ENCODE results near the gene ATG16L1.

Gene ATG16L1

DNA sequence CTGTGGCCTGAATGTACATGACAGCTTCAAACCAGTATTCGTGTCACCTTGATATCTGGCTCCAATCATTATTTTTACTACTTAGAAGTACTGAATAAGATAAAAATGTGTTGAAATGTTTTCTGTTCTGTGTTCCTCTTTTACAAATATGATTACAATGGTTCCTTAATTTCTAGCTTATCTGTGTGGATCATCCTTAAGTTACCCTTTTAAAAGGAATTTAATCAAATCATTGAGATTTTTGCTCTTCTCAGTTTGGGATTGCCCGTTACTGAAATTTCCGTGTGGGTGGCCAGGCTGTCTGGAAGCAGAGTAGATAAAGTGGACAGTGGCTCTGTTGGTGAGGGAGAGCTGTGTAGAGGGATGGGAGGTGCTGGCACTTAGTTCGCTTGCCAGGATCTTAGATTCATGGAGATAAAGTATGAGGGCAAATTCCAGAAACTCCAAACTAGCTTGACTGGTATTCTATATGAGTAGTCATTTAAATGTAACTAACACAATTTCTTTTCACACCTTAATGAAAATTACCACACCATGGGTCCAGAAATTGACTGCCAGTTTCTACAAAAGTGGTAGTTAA lies 28.7 kb downstream of the ATG16L1 start:
- DNase-seq (ENCODE audit: low read depth): no peak

DNA sequence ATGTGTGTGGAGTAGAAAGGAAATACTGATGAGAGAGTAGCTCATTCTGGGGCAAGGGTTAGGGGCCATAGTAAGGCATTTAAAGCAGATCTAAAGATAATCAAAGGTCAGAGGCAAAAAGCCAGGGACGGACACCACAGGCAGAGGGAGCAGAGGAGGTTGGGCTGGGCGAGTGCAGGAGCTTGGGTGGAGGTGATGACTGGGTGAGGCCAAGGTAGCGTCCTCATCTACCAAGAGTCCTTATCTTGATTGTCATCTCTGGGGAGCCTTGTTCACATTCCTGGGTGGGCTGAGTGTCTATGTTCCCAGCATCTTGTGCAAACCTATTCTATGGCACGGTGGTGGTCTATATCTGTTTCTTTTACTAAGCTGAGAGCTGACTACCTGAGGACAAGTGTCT lies 30.1 kb downstream of the ATG16L1 start:
- no peak for DNase-seq (ENCODE audit: low read depth)
- H3K4me3 ChIP-seq (ENCODE audit: low read depth, low read length): no peak overlapping the region

More for the DNA sequence above, 28.7 kb downstream of the ATG16L1 start:
- no peak overlapping the region for H3K4me3 ChIP-seq (ENCODE audit: low read depth, low read length)

DNA sequence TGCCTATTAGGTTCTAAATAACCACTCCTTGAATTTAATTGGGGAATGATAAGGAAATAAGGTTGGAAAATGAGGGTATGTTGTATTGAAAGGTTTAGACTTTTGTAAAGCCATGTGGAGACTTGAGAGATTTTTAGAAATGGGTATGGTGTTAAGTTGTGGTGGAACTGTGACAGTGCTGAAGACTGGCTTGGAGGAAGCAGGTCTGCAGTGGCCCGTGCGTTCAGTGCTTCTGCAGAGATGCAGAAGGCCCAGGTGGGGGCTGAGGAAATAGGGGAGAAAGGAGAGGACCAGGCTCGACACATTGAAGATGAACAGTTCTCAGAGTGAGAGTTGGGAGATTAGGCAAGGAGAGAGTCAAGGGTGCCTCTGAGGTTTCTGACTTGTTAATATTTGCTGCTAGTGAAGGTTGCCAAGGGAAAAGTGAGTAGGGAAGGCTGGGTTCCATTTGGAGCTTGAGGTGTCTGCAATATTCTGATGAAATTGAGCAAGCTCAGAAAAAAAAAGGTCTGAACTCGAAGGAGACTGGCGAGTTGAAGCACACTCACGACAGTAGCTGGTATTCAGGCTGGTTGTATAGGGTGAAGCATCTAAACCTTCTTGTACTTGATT lies 30.6 kb downstream of the ATG16L1 start:
- DNase-seq (ENCODE audit: low read depth): no peak
- H3K4me3 ChIP-seq (ENCODE audit: low read depth, low read length): no peak overlapping the region

DNA sequence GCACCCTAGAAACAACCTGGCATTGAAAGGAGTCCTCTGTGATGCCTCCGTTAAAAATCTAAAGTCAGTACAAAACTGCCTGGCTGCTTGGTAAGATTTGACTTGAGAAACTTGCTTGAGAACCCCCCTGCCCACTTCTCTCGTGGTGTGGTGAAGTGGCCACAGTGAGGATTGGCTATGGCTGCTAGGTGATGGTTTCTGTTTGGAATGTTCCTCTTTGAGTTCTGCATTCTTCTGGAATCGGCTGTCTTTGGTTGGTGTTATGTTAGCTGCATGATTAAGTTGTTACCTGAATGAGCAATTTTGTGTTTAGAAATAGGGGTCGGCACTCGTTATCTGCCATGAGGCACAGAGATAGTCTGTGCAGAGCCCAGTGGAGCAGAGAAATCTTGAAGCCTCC lies 34.4 kb downstream of the ATG16L1 start:
- DNase-seq (ENCODE audit: low read depth): no peak
- H3K4me3 ChIP-seq (ENCODE audit: low read depth, low read length): no peak overlapping the region

DNA sequence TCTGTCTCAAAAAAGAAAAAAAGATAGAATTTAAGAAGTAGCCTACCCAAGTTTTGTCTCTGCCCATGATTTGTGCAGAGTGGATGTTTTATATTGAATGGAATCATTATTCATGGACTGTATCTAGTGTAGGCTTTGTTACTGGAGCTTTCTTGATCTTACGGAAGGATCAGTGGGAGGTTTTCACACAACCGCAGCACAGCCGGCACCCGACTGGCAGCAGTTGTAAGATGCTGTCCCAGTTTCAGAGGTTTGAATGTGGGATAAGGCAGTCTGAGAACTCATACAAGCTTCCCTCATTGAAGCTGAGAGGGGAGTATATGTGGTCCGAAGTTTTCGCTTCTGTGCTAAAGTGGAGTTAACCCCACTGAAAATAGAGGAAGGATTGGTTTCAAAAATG lies 36.4 kb downstream of the ATG16L1 start:
- no peak overlapping the region for H3K4me3 ChIP-seq (ENCODE audit: low read depth, low read length)
- no peak for DNase-seq (ENCODE audit: low read depth)

DNA sequence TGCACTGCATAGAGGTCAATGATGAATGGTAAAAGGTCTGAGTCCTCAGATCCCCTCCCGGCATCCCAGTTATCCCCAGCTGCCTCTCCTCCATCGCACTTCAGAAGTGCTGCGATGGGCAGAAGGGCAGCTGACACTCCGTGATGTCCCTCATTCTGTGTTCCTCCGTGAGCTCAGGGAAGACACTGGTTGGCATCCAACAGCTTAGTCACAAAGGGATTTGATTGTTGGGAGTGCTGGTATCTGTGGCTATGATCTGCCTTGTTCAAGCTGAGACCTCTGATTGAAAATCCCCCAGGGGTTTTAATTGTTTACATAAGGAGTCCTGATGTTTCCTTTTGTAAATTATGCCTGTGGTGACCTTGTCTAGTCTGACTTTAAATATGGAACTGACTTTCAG lies 37.2 kb downstream of the ATG16L1 start:
- no peak overlapping the region for H3K4me3 ChIP-seq (ENCODE audit: low read depth, low read length)
- DNase-seq (ENCODE audit: low read depth): no peak

DNA sequence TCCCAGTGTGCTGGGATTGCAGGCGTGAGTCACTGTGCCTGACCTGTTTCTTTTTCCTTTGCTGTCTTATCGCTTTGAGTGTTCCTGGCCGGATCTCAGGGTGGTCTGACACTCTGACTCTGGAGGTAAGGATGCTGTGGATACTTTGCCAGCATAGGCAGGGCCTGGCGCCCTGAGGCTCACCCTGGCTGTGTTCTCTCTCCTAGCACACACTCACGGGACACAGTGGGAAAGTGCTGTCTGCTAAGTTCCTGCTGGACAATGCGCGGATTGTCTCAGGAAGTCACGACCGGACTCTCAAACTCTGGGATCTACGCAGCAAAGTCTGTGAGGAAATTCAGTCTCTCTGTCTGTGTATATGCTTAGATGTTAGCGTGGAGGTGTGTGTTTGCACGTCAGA lies 38.2 kb downstream of the ATG16L1 start:
- no peak overlapping the region for H3K4me3 ChIP-seq (ENCODE audit: low read depth, low read length)
- no peak for DNase-seq (ENCODE audit: low read depth)

DNA sequence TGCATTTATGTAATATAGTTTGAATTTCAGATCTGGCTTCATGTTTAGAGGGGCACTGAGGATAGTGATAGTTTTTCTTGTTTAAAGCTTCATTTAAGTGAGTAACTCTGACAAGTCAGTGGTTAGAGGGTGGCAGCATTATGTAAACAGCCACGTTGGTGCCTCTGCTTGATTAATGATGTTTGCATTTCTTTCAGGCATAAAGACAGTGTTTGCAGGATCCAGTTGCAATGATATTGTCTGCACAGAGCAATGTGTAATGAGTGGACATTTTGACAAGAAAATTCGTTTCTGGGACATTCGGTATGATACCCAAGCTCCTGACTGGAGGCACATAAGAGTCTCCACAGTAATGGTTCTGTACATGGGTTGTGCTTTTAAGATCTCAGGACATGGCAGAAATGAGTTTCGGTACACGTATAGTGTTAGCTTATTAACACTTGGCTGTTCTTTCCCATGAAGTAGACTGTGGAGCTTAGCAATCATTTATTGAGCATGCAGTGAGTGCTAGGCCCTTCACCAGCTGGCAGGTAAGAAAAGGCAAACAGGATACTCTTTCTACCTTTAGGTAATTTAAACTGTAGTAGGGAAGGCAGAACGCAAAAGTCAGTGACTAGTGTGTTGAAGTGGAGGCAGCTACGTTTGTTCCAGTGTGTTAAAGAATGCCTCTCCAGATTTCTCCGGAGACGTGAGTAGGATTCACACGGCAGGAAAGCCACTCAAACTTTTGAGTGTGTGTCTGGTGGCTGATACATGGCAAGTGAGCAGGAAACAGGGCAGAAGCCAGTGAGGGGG lies 38.8 kb downstream of the ATG16L1 start:
- DNase-seq (ENCODE audit: low read depth): no peak
- H3K4me3 ChIP-seq (ENCODE audit: low read depth, low read length): no peak overlapping the region

DNA sequence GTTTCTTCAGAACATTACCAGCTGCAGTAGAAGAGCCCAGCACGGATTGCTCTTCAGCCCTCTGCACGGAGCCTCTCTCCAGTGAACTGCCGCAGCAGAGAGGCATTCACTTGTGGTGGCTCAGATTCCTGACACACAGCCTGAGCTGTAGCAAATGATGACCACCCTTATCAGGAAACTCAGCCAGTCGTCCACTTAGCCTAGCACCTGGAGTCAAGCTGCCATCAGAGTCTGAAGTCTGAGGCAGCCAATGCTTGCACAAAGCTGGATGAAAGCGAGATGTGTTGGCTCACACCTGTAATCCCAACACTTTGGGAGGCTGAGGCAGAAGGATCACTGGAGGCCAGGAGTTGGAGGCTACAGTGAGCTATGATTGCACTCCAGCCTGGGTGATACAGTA lies 44.4 kb downstream of the ATG16L1 start:
- no peak overlapping the region for H3K4me3 ChIP-seq (ENCODE audit: low read depth, low read length)
- DNase-seq (ENCODE audit: low read depth): no peak

DNA sequence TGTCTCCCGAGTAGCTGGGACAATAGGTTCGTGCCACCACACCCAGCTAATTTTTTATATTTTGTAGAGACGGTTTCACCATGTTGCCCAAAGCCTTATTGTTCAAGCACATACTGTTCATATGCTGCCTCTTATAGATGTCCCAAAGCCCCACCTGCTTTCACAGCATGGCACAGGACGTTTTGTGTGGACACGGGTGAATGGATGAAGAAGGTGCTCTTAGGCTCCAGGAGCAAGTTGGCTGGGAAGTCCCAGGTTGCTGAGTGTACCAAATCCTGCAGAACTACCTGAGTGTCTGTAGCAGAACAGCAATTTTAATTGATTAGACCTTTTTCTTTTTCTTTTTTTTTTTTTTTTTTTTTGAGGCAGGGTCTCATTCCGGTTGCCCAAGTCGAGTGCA lies 45.6 kb downstream of the ATG16L1 start:
- no peak overlapping the region for H3K4me3 ChIP-seq (ENCODE audit: low read depth, low read length)
- no peak for DNase-seq (ENCODE audit: low read depth)

DNA sequence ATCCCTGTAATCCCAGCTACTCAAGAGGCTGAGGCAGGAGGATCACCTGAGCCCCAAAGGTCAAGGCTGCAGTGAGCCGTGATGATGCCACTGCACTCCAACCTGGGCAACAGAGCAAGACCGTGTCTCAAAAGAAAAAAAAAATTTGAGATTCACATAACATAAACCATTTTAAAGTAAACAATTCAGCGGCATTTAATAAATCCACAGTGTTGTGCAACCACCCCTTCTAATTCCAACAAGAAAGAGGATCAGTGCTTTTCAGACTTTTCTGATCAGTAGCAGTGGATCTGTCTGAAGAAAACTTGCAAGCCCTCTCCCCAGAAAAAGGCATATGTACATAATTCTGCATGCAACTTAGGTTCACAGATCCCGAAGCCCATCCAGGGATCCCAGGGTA lies 48.9 kb downstream of the ATG16L1 start:
- no peak overlapping the region for H3K4me3 ChIP-seq (ENCODE audit: low read depth, low read length)
- DNase-seq (ENCODE audit: low read depth): no peak

DNA sequence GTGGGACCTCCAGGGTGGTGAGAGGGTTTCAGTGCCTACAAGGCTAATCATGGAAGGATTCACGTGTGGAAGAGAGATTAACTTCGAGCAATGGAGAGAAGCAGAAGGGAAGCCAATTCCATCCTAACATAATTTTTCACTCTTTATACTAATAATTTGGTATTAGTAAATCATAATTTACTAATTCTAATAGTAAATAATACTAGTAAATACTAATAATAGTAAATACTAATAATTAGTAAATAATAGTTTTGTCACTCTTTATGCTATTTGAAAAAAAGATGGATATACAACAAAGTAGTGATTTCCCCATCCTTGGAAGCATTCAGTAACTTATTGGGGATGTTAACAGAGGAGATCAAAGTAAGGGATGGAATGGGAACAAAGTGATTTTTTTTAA lies 49.8 kb downstream of the ATG16L1 start:
- no peak overlapping the region for H3K4me3 ChIP-seq (ENCODE audit: low read depth, low read length)
- no peak for DNase-seq (ENCODE audit: low read depth)

DNA sequence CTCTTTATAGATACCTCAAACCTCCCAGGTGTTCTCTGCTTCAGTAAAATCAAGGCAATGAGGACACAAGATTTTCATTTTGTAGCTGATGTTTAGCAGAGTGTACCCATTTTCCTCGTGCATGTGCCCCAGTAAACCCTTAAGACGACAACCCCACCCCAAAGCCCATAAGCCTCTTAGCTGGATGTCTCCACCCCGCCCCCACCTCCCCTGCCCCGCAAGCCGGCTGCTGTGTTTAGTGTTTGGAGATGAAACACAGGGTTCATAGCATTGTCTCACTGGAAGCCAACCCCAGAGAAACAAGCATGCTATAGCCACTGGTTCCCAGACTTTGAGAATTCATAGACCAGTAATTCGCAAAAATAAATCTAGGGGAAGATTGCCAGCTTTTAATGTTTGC lies 50.3 kb downstream of the ATG16L1 start:
- no peak for DNase-seq (ENCODE audit: low read depth)
- H3K4me3 ChIP-seq (ENCODE audit: low read depth, low read length): no peak overlapping the region

DNA sequence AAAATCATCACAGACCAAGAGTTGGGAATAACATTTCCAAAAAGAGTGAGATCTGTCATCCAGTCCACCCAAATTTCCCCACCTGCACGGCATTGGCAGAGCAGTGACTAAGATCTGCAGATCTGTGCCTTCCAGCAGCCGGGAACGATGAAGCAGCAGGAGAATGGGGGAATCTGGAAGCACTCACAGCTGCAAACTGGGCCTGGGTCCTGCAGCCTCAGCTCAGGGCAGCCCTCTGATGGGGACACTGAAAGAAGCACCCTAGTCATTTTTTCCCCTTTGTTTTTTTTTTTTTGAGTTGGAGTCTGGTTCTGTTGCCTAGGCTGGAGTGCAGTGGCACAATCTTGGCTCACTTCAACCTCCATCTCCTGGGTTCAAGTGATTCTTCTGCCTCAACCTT lies 51.8 kb downstream of the ATG16L1 start:
- H3K4me3 ChIP-seq (ENCODE audit: low read depth, low read length): no peak overlapping the region
- DNase-seq (ENCODE audit: low read depth): no peak

DNA sequence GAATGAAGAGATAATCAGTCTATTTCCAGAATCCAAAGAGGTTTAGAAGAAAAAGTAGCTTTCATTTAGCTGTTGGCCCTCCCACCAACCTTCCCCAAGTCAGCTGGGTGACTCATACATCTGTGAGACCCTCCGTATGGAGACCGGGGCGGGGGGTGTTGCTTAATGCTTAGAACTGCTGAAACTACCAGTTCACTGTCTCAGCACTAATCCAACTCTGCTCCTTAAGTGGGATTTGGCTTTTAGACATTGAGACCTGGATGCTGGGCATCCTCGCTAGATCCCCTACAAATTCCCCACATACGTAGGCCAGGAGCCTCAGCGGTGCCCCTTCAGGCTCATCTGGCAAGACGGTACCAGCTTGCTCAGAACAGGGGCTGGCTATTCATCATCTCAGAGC lies 56.1 kb downstream of the ATG16L1 start, which contains the start of gene SAG:
Gene SAG (plus strand): TSS at position 252 of the 400 bp plus-strand sequence. CDS start 1,374 bp downstream, outside the sequence.
- no peak for DNase-seq (ENCODE audit: low read depth)
- H3K4me3 ChIP-seq (ENCODE audit: low read depth, low read length): no peak within 1 kb of the TSS

DNA sequence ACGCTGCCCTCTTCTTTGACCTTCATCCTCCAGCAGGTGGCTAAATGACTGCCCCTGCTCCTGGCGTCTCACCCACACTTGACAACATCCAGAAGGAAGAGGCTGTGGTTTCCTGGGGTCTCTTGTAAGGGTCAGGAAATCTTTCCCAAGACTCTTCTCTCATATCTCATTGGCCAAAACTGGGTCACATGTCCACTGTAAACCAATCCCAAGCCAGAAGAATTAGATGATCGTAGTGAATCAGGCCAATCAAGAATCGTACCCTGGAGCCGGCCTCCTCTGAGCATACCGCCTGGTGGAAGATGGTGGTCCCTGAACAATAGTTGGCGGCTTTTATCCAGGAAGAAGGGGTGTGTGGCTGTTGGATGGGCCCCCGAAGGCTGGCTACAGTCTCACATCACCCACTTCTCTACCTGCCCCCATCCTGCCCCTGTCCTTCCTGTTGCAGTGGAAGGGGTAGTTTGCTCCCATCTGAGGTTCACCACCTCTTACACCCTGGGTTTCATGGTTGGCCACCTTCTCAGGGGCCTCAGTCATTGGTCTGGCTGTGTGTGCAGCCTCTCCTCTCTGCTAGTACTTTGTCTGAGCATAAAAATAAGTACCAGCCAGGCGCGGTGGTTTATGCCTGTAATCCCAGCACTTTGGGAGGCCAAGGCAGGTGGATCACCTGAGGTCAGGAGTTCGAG lies 59.9 kb downstream of the ATG16L1 start:
- DNase-seq (ENCODE audit: low read depth): no peak
- H3K4me3 ChIP-seq (ENCODE audit: low read depth, low read length): no peak overlapping the region

DNA sequence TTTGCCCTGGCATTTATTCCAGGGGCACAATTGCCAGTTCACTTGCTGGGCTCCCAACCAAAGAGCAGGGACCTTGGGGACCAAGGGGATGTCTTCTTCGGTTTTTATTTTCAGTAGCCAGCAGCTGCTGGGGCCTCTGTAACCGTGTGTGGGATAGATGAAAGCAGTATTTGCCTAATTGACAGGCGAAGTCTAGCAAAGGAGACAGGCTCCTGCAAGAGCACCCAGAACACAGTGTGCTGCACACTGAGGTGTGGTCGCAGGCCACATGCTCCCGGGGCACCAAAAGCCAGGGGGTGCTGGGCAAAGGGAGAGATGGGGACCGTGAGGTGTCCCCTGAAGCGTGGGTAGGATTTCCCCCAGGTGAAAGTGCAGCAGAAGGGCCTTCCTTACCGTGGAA lies 61.4 kb downstream of the ATG16L1 start:
- no peak for DNase-seq (ENCODE audit: low read depth)
- no peak overlapping the region for H3K4me3 ChIP-seq (ENCODE audit: low read depth, low read length)

DNA sequence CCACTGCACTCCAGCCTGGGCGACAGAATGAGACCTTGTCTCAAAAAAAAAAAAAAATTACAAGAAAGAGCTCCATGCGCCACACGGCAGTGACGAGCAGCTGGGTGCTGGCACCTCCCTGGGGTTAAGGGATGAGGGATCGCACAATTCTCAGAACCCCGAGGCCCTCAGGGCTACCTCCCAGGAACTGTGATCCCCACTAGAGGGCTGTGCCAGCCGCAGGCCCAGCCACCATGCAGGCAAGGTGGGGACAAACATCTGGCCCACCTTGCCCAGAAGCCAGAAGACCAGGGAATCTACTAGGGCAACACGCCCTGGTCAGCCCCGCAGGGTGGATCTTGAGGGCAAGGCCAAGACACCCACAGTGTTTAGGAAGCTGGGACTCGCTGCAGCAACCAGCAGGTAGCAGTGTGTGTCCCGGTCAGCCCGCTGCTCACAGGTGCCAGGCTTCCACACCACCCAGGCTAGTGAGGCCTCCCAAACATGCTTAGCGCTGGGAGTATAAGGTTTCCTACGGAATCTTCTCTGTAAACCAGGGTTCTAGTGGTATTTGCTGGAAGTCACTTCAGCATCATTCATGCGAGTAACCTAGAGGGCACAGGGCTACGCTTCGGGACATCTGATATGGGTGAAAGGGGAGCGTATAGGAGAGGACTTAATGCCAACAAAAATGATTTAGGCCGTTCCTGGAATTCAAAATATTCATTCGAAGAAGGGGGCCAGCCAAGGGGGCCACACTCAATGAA lies 62.9 kb downstream of the ATG16L1 start:
- no peak for DNase-seq (ENCODE audit: low read depth)

DNA sequence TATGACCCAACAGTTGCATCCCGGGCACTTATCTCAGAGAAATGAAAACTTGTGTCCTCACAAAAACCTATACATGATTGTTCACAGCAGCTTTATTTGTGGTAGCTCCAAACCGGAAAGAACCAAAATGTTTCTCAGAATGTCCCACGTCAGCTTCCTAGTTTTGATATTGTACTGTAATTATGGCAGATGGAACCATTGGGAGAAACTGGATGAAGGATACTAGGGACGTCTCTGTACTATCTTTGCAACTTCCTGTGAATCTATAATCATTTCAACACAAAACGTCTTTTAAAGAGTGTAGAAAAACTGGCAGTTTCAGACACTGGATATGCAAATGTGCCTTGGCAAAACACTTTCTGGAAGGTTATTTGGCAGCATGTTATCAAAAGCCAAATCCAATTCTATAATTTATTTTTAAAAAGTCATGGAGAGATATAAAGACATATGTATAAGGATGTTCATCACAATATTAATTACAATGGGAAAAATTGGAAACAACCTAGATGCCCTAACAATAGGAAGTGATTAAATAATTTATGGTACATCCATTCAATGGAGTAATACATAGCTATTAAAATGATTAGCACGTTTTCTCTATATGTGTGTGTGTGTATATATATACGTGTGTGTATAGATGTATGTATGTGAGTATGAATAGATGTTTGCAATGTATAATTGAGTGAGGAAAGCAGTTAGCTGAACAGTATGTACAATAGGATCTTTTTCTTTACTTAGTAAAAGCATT lies 65.9 kb downstream of the ATG16L1 start:
- DNase-seq (ENCODE audit: low read depth): no peak
- no peak overlapping the region for H3K4me3 ChIP-seq (ENCODE audit: low read depth, low read length)

More for the DNA sequence above, 62.9 kb downstream of the ATG16L1 start:
- no peak overlapping the region for H3K4me3 ChIP-seq (ENCODE audit: low read depth, low read length)
